Smooth muscle cell (in vitro differentiated cells): Measurements from ENCODE around the gene ZDHHC22. TPM values are rescaled to one million over a fixed set of nuclear protein-coding genes. Genes with fewer than 3 reads are reported as not detected.

Experiments used
- DNase-seq: peaks from one replicate; lab custom pipeline; 2025; ENCODE audit not compliant: unreplicated experiment; lab: John Stamatoyannopoulos, UW
- H2AFZ ChIP-seq: fragments of 200-600 bp; sonication (generic); 2 replicates; pipeline ENCODE4 v1.6.0; 2016; ENCODE audit warnings: antibody characterized with exemption, low read depth, mild to moderate bottlenecking
- H3F3A ChIP-seq: fragments of 200-600 bp; sonication (generic); 2 replicates; pipeline ENCODE4 v1.6.0; 2017; ENCODE audit warnings: antibody characterized with exemption, low read depth
- H3K27ac ChIP-seq: fragments of 200-600 bp; sonication (generic); 2 replicates; pipeline ENCODE4 v1.5.1; 2016; ENCODE audit warnings: low read depth, mild to moderate bottlenecking
- H3K27me3 ChIP-seq: fragments of 200-600 bp; sonication (generic); 2 replicates; pipeline ENCODE4 v1.6.1; 2016; ENCODE audit warnings: low read depth, mild to moderate bottlenecking
- H3K36me3 ChIP-seq: fragments of 200-600 bp; sonication (generic); 2 replicates; pipeline ENCODE4 v1.5.1; 2016; ENCODE audit warnings: low read depth
- H3K4me1 ChIP-seq: fragments of 200-600 bp; sonication (generic); 2 replicates; pipeline ENCODE4 v1.5.1; 2016; ENCODE audit warnings: low read depth
- H3K4me2 ChIP-seq: fragments of 200-600 bp; sonication (generic); 2 replicates; pipeline ENCODE4 v1.6.0; 2016; ENCODE audit warnings: mild to moderate bottlenecking
- H3K4me3 ChIP-seq: fragments of 200-600 bp; sonication (generic); 2 replicates; pipeline ENCODE4 v1.5.1; 2016; ENCODE audit warnings: mild to moderate bottlenecking
- H3K79me2 ChIP-seq: fragments of 200-600 bp; sonication (generic); 2 replicates; pipeline ENCODE4 v1.6.0; 2016; ENCODE audit warnings: low read depth, mild to moderate bottlenecking
- H3K9ac ChIP-seq: fragments of 200-600 bp; sonication (generic); 2 replicates; pipeline ENCODE4 v1.6.0; 2016; ENCODE audit warnings: low read depth
- H3K9me3 ChIP-seq: fragments of 200-600 bp; sonication (generic); replicated peaks from 2 replicates; pipeline ENCODE4 v1.5.1; 2016; ENCODE audit warnings: low read depth
- H4K20me1 ChIP-seq: fragments of 200-600 bp; sonication (generic); 2 replicates; pipeline ENCODE4 v1.6.0; 2016; ENCODE audit warnings: low read depth
- CTCF ChIP-seq: fragments of 200-600 bp; sonication (generic); IDR thresholded peaks from 2 replicates; pipeline ENCODE4 v1.5.1; 2017; ENCODE audit warnings: borderline replicate concordance, mild to moderate bottlenecking, antibody characterized with exemption; ENCODE audit not compliant: insufficient read depth, poor library complexity, severe bottlenecking
- WGBS: methylation state at CpG from one replicate; pipeline ENCODE4 v1.1.7; 2016; ENCODE audit warnings: low lambda C conversion rate; 5-methylcytosine and 5-hydroxymethylcytosine counted together
- polyA plus RNA-seq: library from polyadenylated mRNA; unstranded; fragments of >200 nt; fragmentation: Nextera tagmentation; extraction: Ambion mirVana; gene quantifications from 2 replicates; pipeline ENCODE4 v1.2.1, GENCODE V29; 2016
- total RNA-seq: library from RNA; depleted of rRNA; stranded (reverse); fragments of >200 nt; gene quantifications from 2 replicates; pipeline ENCODE4 v1.2.3, GENCODE V29; 2014

Gene ZDHHC22
- total and polyA plus RNA-seq, 2 experiments from 2014 or later: not detected

GRCh38 chr14:77186911-77187648 lies 45.5 kb upstream of the ZDHHC22 start:
- no peak for DNase-seq
- Histone ChIP-seq H4K20me1 (peaks cover 59% of the 10 kb centered on the region), H3K4me1 (peaks cover 7% of the 10 kb centered on the region), H3K4me3 (no peak overlapping the region), H3K27me3 (no peaks in the 10 kb centered on the region), H3K4me2 (no peak overlapping the region), H3K9ac (no peak overlapping the region), H3K9me3 (no peaks in the 10 kb centered on the region), H3K36me3 (no peaks in the 10 kb centered on the region), H3F3A (no peaks in the 10 kb centered on the region), H2AFZ (no peak overlapping the region), H3K79me2 (no peaks in the 10 kb centered on the region), H3K27ac (no peak overlapping the region)
- TF ChIP-seq CTCF: no peak
- 70% methylated on average over 15 of the region's 15 CpGs for WGBS

- Histone ChIP-seq H3K9ac (no peak overlapping the region), H3K79me2 (no peaks in the 10 kb centered on the region), H3K4me2 (peak overlapping the region; percentile 36), H3K27me3 (no peaks in the 10 kb centered on the region), H4K20me1 (peaks cover 45% of the 10 kb centered on the region), H3K4me3 (no peak overlapping the region), H2AFZ (no peak overlapping the region), H3K9me3 (no peaks in the 10 kb centered on the region), H3K27ac (no peak overlapping the region), H3K4me1 (peaks cover 7% of the 10 kb centered on the region), H3F3A (no peaks in the 10 kb centered on the region), H3K36me3 (no peaks in the 10 kb centered on the region)
- TF ChIP-seq CTCF: no peak
- 78% methylated on average over 2 of the region's 2 CpGs for WGBS
- no peak for DNase-seq
Observed at GRCh38 chr14:77185093-77185465, 43.5 kb upstream of the ZDHHC22 start.

GRCh38 chr14:77184396-77185092 lies 43.0 kb upstream of the ZDHHC22 start:
- Histone ChIP-seq H3K9me3 (no peaks in the 10 kb centered on the region), H3K79me2 (no peaks in the 10 kb centered on the region), H3K27ac (no peak overlapping the region), H3K9ac (no peak overlapping the region), H3K27me3 (no peaks in the 10 kb centered on the region), H3K4me3 (no peak overlapping the region), H4K20me1 (peaks cover 43% of the 10 kb centered on the region), H3K4me1 (peaks cover 7% of the 10 kb centered on the region), H3K4me2 (peak overlapping the region; percentile 36), H3K36me3 (no peaks in the 10 kb centered on the region), H2AFZ (no peak overlapping the region), H3F3A (no peaks in the 10 kb centered on the region)
- 45% methylated on average over 11 of the region's 11 CpGs for WGBS
- no peak for DNase-seq
- TF ChIP-seq CTCF: no peak
